NT2/D1 (cell line): ENCODE measurements around the gene ZCCHC3.

ENCODE experiments used
- DNase-seq: peaks from one replicate; pipeline ENCODE4 v3.0.0-alpha.2; 2011; ENCODE audit warnings: low read depth, low spot score
- H3K27me3 ChIP-seq: 2 replicates; pipeline ENCODE4 v1.6.0; 2011; ENCODE audit warnings: mild to moderate bottlenecking; ENCODE audit not compliant: insufficient read length, insufficient read depth
- H3K36me3 ChIP-seq: 2 replicates; pipeline ENCODE4 v1.6.1; 2011; ENCODE audit warnings: mild to moderate bottlenecking, low read length, mixed read lengths; ENCODE audit not compliant: insufficient read depth, insufficient read length
- H3K4me1 ChIP-seq: 2 replicates; pipeline ENCODE4 v1.5.1; 2011; ENCODE audit not compliant: insufficient read depth, insufficient read length
- H3K4me3 ChIP-seq: 2 replicates; pipeline ENCODE4 v1.5.1; 2011; ENCODE audit warnings: low read depth; ENCODE audit not compliant: insufficient read length
- H3K9ac ChIP-seq: 2 replicates; pipeline ENCODE4 v1.6.0; 2011; ENCODE audit warnings: low read depth; ENCODE audit not compliant: insufficient read length
- H3K9me3 ChIP-seq: 2 replicates; pipeline ENCODE4 v1.5.1; 2011; ENCODE audit warnings: mild to moderate bottlenecking, low read length; ENCODE audit not compliant: insufficient read depth
- SUZ12 ChIP-seq: IDR thresholded peaks from 2 replicates; pipeline ENCODE4 v1.6.1; 2011; ENCODE audit not compliant: insufficient read length, insufficient read depth; ENCODE audit errors: extremely low read depth
- YY1 ChIP-seq: IDR thresholded peaks from 2 replicates; pipeline ENCODE4 v1.6.1; 2011; ENCODE audit not compliant: insufficient read length, insufficient read depth
- ZNF274 ChIP-seq: IDR thresholded peaks from 2 replicates; pipeline ENCODE4 v1.6.1; 2011; ENCODE audit warnings: mild to moderate bottlenecking, low read depth, low read length

ZCCHC3 gene

GRCh38 chr20:275791-276190, 21.6 kb upstream of the ZCCHC3 start:
- Histone ChIP-seq H3K9ac (no peak overlapping the region), H3K36me3 (peaks cover 9% of the 10 kb centered on the region), H3K27me3 (no peaks in the 10 kb centered on the region), H3K4me1 (peaks cover 4% of the 10 kb centered on the region), H3K9me3 (no peaks in the 10 kb centered on the region), H3K4me3 (no peak overlapping the region)
- no peak for DNase-seq
- TF ChIP-seq SUZ12 = no peak

GRCh38 chr20:276620-277495, 20.5 kb upstream of the ZCCHC3 start:
- H3K9me3 ChIP-seq = no peaks in the 10 kb centered on the region
- DNase-seq = no peak
- H3K4me1 ChIP-seq = peaks cover 4% of the 10 kb centered on the region
- TF ChIP-seq ZNF274 (no peak), SUZ12 (no peak), YY1 (no peak)
- no peak overlapping the region for H3K9ac ChIP-seq
- no peaks in the 10 kb centered on the region for H3K27me3 ChIP-seq
- H3K4me3 ChIP-seq = no peak overlapping the region
- peaks cover 9% of the 10 kb centered on the region for H3K36me3 ChIP-seq

- TF ChIP-seq YY1 (no peak), ZNF274 (no peak), SUZ12 (no peak)
- no peak overlapping the region for H3K9ac ChIP-seq
- no peaks in the 10 kb centered on the region for H3K27me3 ChIP-seq
- no peak overlapping the region for H3K4me3 ChIP-seq
- no peak for DNase-seq
- H3K9me3 ChIP-seq = no peaks in the 10 kb centered on the region
- peaks cover 9% of the 10 kb centered on the region for H3K36me3 ChIP-seq
- H3K4me1 ChIP-seq = peaks cover 4% of the 10 kb centered on the region
Observed at GRCh38 chr20:277496-277781, 19.9 kb upstream of the ZCCHC3 start.

GRCh38 chr20:278181-278580, 19.2 kb upstream of the ZCCHC3 start:
- Histone ChIP-seq H3K27me3 (no peaks in the 10 kb centered on the region), H3K9ac (no peak overlapping the region), H3K36me3 (peaks cover 9% of the 10 kb centered on the region), H3K4me1 (peaks cover 4% of the 10 kb centered on the region), H3K4me3 (no peak overlapping the region), H3K9me3 (no peaks in the 10 kb centered on the region)
- TF ChIP-seq SUZ12 (no peak), YY1 (no peak), ZNF274 (no peak)
- DNase-seq = no peak

GRCh38 chr20:278607-279571, 18.5 kb upstream of the ZCCHC3 start:
- peaks cover 9% of the 10 kb centered on the region for H3K36me3 ChIP-seq
- H3K27me3 ChIP-seq = no peaks in the 10 kb centered on the region
- no peak for DNase-seq
- TF ChIP-seq ZNF274 (no peak), SUZ12 (no peak), YY1 (no peak)
- H3K9ac ChIP-seq = no peak overlapping the region
- H3K4me3 ChIP-seq = no peak overlapping the region
- H3K4me1 ChIP-seq = peaks cover 4% of the 10 kb centered on the region
- no peaks in the 10 kb centered on the region for H3K9me3 ChIP-seq

GRCh38 chr20:284172-284571, 13.2 kb upstream of the ZCCHC3 start:
- Histone ChIP-seq H3K4me1 (no peaks in the 10 kb centered on the region), H3K36me3 (no peaks in the 10 kb centered on the region), H3K9ac (no peak overlapping the region), H3K9me3 (no peaks in the 10 kb centered on the region), H3K27me3 (no peaks in the 10 kb centered on the region), H3K4me3 (no peak overlapping the region)
- DNase-seq = no peak
- no peak for TF ChIP-seq YY1
- no peak for TF ChIP-seq ZNF274
- no peak for TF ChIP-seq SUZ12

GRCh38 chr20:286508-286907, 10.9 kb upstream of the ZCCHC3 start:
- Histone ChIP-seq H3K9ac (no peak overlapping the region), H3K4me3 (no peak overlapping the region), H3K27me3 (peaks cover 4% of the 10 kb centered on the region), H3K36me3 (no peaks in the 10 kb centered on the region), H3K9me3 (no peaks in the 10 kb centered on the region), H3K4me1 (peaks cover 3% of the 10 kb centered on the region)
- no peak for TF ChIP-seq YY1
- TF ChIP-seq ZNF274 = no peak
- no peak for TF ChIP-seq SUZ12
- no peak for DNase-seq
